Smooth muscle cell of the brain vasculature (primary cell): ENCODE results near the gene ADCY7.

Source experiments
- DNase-seq: peaks from one replicate; pipeline ENCODE4 v3.0.0-alpha.2; 2012; ENCODE audit warnings: low read depth, low spot score

The ADCY7 gene

DNA sequence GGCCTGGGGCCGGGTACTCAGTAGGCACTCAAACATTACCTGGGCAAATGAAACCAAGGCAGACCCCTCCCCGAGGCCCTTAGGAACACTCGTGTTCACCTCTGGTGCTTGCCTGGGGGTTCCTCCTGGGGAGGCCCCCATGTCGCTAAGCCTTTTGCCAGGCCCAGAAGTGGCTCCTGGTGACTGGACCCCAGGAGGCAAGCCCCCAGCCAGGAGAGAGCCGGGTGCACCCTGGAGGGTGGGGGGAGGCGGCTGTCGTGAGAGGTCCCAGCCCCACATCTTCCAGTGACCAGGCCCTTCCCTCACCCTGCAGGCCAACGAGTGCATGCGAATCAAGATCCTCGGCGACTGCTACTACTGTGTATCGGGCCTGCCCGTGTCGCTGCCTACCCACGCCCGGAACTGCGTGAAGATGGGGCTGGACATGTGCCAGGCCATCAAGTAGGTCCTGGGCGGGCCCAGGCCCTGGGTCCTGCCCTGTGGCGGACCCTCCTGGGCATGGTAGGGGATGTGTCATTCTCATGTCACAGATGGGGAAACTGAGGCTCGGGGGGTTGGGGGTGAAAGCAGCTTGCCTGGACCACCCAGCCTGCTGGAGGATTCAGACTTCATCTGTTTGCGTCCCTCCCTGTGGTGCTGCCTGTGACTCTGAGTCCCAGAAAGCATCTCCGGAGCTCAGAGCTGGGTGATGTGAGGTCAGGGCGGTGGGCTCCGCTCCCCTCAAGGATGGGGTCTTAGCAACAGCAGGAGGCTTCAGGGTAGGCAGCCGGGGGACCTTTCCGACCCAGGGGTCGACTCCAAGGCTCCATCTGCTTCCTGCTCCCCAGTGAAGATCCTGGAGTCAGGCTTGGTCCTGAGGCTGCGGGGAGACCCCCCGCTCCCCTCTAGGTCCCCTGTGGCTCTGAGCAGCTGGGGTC is 32.5 kb downstream of the ADCY7 start:
- DNase-seq, result no peak

DNA sequence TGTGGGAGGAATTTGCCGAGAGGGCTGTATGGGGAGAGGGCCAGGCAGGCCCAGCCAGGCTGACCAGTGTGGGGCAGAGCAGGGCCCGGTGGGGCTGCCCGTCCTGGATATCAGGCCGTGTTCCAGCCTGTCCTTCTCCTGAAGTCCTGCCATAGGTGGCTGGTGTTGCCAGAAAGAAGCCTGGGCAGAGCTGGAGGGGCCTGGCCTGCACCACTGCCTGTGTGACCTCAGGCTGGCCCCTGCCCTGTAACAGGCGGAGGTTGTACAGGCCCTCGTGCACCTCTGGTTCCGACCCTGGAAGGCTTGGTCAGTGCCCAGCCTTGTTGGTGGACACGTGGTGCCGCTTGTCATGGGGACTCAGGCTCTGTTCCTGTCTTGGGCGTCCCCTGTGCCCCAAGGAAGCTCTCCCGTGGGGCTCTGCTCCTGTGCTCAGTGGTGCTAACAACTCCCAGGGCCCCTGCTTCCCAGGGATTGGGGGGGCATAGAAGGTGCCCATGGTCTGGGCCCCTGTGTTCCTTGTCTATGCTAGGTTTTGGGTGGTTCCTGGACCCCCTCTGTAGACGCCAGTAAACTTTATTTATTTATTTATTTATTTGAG is 33.3 kb downstream of the ADCY7 start:
- DNase-seq, result no peak

DNA sequence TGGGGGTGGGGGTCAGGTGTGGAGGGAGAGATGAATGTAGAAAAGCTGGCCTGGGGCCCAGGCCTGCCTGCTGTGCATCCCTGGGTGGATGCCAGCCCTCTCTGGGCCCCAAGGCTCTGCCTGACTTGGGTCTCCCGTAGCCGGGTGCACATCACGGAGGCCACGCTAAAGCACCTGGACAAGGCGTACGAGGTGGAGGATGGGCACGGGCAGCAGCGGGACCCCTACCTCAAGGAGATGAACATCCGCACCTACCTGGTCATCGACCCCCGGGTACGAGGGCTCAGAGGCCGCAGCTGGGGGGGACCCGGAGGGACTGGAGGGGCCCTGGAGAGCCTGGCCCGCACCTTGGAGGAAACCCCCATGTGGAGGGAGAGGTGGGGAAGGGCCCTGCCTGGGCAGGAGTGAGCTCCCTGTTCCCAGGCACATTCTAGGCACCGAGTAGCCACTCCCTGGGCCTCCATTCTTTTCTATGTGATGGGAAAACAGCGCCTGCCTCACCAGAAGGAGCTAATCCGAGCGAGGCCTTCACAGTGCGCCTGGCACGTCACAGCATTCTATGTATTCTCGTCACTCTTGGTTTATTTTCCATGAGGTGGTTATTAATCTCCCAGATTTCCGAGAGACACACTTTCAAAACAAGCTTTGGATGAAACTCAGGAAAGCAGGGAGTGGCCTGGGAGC is 34.7 kb downstream of the ADCY7 start:
- no peak for DNase-seq

DNA sequence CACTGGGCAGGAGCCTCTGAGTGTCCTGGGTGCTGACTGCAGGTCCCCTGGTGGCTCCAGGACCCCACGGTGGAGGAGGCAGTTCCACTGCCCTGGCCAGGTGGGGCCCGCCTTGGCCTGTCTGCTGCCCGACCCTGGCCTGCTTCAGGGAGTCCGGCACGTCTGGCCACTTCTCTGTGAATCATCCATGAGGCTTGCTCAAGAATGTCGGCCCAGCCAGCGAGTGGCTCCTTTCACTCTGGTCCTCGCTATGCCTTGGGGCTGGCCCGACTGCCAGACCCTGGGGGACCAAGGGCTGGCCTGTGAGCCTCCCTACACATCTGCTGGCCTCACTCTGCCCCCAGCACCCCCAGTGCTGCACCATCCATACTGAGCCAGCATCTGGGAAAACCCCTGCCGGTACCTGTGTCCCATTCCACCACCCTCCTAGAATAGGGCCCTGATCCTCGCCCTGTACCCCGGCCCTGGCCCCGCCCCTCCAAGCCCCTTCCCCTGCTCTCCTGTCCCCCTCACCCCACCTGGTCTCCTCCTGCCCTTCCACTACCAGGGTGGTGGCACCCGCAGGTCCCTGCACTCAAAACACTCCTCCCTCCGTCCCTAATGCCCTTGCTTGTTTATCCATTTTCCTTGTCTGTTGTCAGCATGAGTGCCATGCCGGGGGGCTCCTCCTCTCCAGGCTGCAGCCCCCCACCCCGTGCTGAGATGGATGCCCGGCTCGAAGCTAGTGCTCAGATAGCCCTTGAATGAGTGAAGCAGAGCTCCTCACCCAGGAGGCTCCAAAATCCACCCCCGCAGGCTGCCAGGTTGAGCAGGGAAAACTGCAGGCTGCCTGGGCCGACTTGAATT is 35.5 kb downstream of the ADCY7 start:
- DNase-seq, result no peak

DNA sequence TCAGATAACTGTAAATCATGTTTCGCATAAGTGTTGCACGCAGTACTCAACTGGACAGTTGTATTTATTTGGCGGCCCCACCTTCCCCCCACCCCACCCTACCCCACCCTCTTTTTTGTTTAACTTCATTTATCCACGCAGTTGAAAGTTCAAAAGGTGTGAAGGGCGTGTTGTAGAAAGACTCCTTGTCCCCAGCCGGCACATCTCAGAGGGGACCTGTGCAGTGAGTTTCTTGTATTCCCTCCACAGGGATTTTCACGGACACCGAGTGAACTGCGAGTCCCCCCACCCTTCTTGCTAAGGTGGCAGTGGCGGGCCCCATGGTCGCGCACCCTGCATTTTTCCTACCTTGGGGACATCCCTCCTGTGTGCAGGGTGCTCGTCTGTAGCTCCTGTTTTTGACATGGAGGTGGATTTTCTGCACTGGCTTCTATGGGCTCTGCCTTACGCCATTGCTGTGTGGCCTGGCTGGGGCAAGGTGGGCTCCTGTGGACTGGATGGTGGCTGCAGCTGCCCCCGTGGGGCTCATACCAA is 36.2 kb downstream of the ADCY7 start:
- DNase-seq, result no peak

DNA sequence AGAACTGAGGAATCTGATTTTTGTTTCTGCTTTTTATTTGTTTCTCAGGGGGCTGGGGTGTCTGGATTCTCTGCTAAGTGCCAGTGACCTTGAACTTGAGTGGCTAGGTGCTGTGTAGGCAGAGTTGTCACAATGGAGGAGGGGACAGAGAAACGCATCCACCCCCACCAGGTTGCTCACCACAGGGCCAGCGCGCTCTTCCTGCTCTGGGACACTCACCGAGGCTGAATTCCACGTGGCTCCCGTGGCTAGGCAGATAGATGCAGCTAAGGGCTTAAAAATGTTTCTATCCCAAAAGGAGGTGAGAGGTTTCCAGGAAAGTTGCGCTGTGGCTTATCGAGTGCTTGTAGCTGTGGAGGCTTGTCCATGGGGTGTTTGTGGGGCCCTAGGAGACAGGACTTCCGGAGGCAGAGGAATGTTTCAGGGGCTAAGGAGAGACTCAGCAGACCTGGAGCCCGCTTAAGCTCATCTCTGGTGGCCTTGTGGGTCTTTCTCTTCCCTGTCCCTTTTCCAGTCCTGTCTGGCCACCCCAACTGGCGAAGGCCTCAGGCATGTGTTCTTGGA is 36.8 kb downstream of the ADCY7 start:
- no peak for DNase-seq

DNA sequence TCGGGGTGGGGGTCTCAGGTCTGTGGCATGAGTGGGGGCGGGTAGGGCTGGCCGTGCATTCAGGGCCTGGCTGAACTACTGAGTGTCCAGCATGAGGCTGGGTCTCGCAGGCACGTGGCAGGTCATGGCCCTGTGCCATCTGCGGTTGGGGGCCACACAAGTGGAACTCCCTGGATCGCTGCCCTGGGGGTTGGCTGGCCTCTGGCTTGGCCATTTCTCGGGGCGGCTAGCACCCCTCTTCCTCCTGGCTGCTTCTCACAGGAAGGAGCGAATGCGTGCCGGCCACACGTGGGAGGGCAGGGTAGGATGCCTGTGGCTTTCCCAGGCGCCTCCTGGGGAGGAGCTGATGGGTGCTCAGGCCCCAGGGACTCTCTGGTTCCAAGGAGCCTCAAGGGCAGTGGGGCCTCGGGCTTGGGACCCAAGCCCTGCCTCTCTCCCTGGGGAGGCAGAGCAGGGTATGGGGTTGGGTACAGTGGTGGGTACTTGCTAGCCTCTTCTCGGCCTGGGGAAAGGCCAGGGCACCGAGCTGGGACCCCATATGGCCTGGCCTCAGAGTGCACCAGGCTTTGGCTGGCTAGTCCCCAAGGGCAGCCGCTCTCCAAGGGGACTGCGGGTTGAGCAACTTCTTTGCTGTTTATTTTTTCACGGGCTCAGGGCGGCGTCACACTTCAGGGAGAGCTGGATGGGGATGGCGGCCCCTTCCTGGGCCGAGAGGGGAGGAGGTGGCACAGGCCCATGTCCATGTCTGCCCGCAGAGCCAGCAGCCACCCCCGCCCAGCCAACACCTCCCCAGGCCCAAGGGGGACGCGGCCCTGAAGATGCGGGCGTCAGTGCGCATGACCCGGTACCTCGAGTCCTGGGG is 37.5 kb downstream of the ADCY7 start:
- DNase-seq, result no peak

DNA sequence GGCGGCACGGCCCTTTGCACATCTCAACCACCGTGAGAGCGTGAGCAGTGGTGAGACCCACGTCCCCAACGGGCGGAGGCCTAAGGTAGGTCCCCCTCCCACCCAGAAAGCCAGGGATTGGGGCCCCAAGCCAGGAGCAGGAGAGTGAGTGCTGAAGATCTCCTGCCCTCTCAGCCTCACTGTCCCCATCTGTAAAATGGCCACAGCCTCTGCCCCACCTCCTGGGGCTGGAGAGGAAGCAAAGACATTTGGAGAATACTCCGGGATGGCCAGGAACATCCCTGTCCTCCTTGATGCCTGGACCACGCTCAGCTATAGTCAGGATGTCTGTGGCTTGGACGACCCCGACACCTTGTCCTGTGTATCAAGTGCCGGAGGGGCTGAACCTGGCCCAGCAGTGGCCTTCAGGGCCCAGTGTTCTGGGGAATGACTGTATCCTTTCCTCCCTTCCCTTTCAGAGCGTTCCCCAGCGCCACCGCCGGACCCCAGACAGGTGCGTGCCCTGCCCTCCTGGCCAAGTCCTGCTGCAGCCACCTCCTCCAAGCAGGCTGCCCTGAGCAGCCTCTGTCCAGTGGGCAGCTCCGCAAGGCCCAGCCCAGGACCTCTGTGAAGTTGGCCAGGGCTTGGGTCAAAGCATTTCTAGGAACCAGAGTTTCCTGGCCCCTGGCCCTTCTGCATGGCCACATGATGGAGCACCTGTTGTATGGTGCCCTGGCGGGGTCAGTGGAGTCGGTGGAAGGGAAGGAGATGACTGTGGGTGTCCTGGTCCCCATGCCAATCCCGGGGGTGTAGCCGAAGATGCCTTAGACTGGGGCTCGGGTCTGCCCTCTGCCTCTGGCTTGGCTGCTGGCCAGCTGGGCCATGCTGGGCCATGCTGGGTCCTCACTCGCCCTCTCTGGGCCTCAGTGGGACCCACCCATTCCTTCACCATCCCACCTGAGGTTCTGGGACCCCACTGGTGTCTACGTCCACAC is 38.4 kb downstream of the ADCY7 start:
- DNase-seq, result no peak

DNA sequence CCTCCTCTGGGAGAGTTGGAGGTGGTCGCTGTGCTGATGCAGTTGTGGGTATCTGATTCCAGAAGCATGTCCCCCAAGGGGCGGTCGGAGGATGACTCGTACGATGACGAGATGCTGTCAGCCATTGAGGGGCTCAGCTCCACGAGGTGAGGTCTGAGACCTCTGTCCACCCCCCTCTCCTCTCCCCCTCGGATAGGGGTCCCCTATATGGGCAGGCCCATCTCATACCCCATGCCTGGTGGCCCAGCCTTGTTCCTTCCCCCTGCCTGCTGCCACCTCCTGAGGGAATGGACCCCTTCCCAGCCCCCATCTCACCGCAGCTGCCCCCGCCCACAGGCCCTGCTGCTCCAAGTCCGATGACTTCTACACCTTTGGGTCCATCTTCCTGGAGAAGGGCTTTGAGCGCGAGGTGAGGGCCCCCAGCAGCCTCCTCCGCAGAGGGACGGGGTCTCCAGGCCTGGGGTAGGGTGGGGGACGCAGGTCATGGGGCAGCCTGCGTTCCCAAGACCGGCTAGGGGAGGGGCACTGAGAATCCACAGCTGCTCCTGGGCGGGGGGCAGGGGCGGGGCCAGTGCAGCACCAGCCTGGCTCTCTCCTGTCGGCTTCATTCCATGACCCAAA is 39.2 kb downstream of the ADCY7 start:
- DNase-seq, result no peak

DNA sequence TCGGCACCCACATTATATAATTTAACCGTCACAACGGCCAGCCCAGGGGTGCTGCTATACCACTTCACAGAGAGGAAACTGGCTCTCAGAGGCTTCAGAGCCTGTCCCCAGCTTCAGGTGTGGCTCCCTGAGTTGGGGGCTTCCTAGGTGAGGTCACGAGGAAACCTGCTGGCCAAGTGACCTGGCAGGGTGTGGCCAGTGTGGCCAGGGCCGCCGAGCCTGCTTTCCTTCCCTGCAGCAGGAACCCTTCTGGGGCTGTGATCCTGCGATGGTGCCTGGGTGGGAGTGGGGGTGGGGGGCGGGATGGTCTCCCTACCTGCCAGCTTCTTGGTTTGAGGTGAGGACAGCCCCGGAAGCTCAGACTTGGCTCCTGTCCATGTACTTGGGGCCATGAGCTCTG is 39.9 kb downstream of the ADCY7 start:
- DNase-seq, result no peak

DNA sequence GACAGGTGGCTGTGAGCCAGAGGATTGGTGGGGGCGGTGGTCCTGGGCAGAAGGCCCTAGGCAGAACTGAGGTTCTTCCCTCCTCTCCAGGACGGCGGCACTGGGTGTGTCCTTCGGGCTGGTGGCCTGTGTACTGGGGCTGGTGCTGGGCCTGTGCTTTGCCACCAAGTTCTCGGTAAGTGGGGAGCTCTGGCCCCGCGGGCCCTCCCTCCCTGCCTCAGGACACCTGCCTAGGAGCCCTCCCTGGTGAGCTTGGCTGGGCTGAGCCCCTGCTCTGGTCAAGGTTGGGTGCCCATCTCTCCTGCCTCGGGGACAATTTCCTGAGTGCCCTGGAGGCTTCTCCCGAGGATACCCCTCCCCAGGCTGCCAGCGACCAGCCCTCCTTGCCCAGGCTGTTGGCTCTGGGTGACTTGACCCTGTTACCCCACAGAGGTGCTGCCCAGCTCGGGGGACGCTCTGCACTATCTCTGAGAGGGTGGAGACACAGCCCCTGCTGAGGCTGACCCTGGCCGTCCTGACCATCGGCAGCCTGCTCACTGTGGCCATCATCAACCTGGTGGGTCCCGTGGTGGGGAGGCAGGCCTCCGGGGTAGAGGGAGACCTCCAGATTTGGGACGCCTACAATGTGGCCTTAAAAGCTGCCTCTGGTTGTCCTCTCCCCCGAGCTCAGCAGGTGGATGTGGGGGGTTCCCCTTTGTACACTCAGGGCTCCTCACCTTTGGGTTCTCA is 42.0 kb downstream of the ADCY7 start:
- DNase-seq, result no peak

DNA sequence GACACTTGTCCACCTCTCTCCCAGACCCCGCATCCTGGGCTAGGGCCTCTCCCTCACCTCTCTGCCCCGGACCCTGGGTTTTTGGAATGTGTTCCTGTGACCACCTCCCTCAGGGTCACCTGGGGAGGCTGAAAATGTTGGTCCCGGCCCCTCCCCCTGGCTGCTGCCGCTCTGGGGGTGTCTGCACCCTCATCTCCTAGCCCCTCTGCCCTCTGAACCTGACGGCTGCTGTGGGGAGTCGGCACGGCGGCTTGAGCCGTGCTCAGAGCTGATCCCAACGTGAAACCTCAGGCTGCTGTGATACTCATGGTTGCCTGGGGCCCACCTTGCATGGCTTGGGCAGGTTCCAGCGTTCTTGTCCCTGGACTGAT is 42.8 kb downstream of the ADCY7 start:
- no peak for DNase-seq

DNA sequence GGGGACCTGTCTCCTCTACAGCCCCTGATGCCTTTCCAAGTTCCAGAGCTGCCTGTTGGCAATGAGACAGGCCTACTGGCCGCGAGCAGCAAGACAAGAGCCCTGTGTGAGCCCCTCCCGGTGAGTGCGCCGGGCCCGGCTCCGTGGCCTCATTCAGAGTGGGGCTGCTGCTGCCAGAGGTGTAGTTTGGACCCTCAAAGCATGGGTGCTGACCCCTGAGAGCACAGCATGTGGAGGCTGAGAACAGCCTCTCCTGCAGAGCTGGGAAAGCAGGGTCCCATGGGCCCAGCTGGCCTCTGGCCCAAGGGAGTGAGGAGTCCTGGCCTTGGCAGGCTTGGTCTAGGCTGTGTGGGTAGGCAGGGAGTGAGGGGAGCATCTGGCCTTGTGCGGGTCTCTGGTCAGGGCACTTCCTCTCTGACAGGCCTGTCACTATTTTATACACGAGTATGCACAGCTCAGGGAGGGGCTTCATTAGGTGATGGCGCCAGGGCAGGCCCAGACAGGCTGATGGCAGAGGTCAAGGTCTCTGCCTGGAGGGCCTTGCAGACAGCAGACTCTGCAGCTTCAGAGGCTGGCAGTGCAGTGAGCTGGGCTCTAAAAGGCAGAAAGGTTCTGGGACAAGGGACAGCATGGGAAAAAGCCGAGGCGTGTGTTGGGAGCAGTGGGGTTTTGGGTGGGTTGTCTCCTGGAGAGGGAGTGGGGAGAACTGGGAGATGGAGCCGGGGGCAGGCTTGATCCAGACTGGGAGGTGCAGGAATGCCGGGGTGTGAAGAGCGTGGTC is 43.4 kb downstream of the ADCY7 start:
- DNase-seq, result no peak

DNA sequence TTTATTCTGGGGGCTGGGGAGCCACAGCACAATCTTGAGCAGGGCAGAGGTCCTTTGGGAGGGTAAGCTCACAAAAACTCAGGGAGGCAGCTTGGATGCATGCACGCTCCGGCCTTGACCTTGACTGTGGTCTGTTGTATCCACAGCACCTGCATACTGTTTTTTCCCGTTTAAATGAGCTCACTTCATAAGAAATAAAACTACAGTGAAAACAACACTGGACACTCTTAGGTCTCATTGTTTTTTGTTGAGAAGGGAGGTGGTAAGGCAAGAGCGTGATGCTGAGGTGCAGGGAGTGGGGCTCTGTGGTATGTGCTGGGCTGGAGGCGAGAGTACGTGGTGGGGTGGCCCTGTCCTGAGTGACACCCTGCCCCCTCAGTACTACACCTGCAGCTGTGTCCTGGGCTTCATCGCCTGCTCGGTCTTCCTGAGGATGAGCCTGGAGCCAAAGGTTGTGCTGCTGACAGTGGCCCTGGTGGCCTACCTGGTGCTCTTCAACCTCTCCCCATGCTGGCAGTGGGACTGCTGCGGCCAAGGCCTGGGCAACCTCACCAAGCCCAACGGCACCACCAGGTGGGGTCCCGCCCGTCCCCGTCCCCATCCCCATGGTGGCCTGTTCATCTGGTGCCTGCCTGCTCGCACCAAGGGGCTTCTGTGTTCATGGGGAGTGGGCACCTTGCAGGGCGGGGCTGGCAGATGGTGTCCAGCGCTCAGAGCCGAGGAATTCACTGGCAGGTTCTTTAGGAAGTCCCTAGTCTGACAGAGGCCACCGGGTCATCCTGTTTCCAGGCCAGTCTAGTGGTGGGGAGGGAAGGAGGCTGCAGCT is 44.2 kb downstream of the ADCY7 start:
- DNase-seq, result no peak

DNA sequence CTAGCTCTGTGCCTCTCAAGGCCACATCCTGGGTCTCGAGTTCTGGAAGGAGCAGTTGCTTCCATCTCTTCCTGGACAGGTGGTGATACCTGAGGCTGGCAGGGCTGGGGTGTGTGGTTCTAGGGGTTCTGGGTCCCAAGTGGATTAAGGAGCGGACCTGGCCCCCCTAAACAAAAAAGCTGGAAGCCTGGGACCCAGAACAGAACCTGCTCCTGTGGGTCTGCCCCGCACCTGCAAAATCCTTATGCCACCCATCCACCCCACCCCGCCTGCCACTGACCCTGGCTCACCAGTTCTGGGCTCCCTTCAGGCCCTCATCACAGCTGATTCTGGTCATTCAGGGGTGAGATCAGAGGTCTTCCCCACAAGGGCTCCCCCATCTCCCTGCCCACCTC is 44.8 kb downstream of the ADCY7 start:
- DNase-seq, result no peak

DNA sequence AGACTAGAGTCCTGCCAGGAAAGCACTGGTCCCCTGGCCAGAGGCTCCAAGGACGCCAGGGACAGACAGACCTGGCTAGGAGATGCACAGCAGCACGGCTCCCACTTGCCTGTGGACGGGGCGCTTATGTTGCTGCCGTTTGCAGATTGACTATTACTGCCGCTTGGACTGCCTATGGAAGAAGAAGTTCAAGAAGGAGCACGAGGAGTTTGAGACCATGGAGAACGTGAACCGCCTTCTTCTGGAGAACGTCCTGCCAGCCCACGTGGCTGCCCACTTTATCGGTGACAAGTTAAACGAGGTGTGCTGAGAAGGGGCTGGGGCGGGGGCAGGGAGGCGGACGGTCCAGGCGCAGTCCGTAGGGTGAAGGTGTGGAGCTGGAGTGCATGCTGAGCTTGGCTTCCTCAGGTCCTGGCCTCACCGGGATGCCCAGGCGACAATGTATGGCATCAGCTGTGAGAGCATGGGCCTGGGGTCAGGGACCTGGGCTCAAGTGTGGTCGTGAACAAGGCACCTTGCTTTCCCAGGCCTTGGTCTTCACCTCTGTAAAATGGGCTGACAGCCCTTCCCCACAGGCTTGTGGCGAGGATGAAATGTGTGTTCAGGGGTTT is 45.6 kb downstream of the ADCY7 start:
- DNase-seq, result no peak
